Activated CD4-positive, alpha-beta T cell treated with anti-CD3 and anti-CD28 coated beads, Interleukin-2, amount 10 ng/mL, durations not matched to agents 7 days and 5 days (primary cell): Measurements from ENCODE around the gene MALT1. TPM values are rescaled to one million over a fixed set of nuclear protein-coding genes. Genes with fewer than 3 reads are reported as not detected.
"Not testable (repeated sequence)": the region's sequence is repeated elsewhere in the genome, so short reads cannot be mapped to it uniquely, and the experiment has no call there.

Source experiments
- CTCF ChIA-PET: fragments of 350-600 bp; sonication (Branson Sonifier 250); formaldehyde crosslinking; loops from one replicate; lab custom pipeline; 2021; ENCODE audit warnings: antibody characterized with exemption; lab: Charles Lee
- POLR2A ChIA-PET: fragments of 350-600 bp; sonication (Branson Sonifier 250); formaldehyde crosslinking; loops from one replicate; lab custom pipeline; 2021; ENCODE audit warnings: antibody characterized with exemption; lab: Charles Lee
- DNase-seq: peaks from one replicate; pipeline ENCODE4 v3.0.0-alpha.2; 2020
- H3K27ac Mint-ChIP-seq: one replicate; pipeline ENCODE4 v1.8.0; 2021; ENCODE audit warnings: mild to moderate bottlenecking, moderate library complexity, mixed read lengths
- H3K27me3 Mint-ChIP-seq: one replicate; pipeline ENCODE4 v1.8.0; 2021; ENCODE audit warnings: mixed read lengths
- H3K36me3 Mint-ChIP-seq: one replicate; pipeline ENCODE4 v1.8.0; 2021; ENCODE audit warnings: low read depth, mixed read lengths
- H3K4me1 Mint-ChIP-seq: one replicate; pipeline ENCODE4 v1.8.0; 2021; ENCODE audit warnings: mixed read lengths
- H3K4me3 Mint-ChIP-seq: one replicate; pipeline ENCODE4 v1.8.0; 2021; ENCODE audit warnings: mild to moderate bottlenecking, moderate library complexity, mixed read lengths
- H3K9me3 Mint-ChIP-seq: one replicate; pipeline ENCODE4 v1.8.0; 2021; ENCODE audit warnings: mixed read lengths
- total RNA-seq, 2 experiments: library from RNA; stranded (reverse); gene quantifications; one replicate each; pipeline ENCODE4 v1.2.3, GENCODE V29; 2021

MALT1 gene
- total RNA-seq, 2 experiments from 2014 or later: 52.1 to 57.0 TPM

DNA sequence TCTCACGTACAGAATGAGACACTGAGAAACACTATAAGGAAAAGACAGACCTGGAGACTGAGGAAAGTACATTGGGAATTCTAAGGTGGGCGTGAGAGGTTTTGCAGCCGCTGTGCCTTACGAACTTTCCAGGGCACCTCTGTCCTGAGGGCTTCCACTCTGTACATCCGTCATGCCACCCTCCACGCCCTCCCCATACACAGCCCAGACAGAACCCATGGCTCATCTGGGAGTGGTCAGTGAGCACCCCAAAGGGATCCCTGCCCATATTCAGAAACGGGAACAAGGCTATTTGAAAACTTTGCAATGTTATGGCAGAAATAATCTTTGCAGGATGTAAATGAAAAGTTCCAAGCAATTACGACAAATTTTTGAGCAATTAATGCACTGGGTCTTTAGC, 98.1 kb downstream of the MALT1 start:
- CTCF ChIA-PET: interaction anchor here (0.7 to 1.7 kb wide), 5 partner anchors 8 to 301 kb away, joined by 3 to 7 read pairs (median 4); no protein-coding TSS in a partner anchor
- POLR2A ChIA-PET: no interaction called here

GRCh38 chr18:58770601-58771000, 99.3 kb downstream of the MALT1 start:
- no peak overlapping the region for H3K27ac Mint-ChIP-seq
- H3K4me3 Mint-ChIP-seq: no peak overlapping the region
- H3K36me3 Mint-ChIP-seq: no peaks in the 10 kb centered on the region
- DNase-seq: no peak
- H3K27me3 Mint-ChIP-seq: peaks cover 45% of the 10 kb centered on the region
- peaks cover 17% of the 10 kb centered on the region for H3K4me1 Mint-ChIP-seq
- POLR2A ChIA-PET: no interaction called here
- CTCF ChIA-PET: interaction anchor here (0.9 to 1.5 kb wide), 3 partner anchors 22 to 300 kb away, joined by 3 read pairs; no protein-coding TSS in a partner anchor
- H3K9me3 Mint-ChIP-seq: no peaks in the 10 kb centered on the region

More for the DNA sequence above, 98.1 kb downstream of the MALT1 start:
- Mint-ChIP-seq H3K27ac (no peak overlapping the region), H3K27me3 (peaks cover 55% of the 10 kb centered on the region), H3K36me3 (no peaks in the 10 kb centered on the region), H3K4me1 (peaks cover 21% of the 10 kb centered on the region), H3K4me3 (no peak overlapping the region), H3K9me3 (no peaks in the 10 kb centered on the region)
- no peak for DNase-seq

GRCh38 chr18:58772161-58772560, 100.9 kb downstream of the MALT1 start:
- H3K27ac Mint-ChIP-seq: no peak overlapping the region
- peaks cover 17% of the 10 kb centered on the region for H3K4me1 Mint-ChIP-seq
- no peaks in the 10 kb centered on the region for H3K36me3 Mint-ChIP-seq
- H3K27me3 Mint-ChIP-seq: peaks cover 33% of the 10 kb centered on the region
- ChIA-PET CTCF (interaction anchor here (1.5 kb wide), 1 partner anchor 9 kb away, joined by 3 read pairs; no protein-coding TSS in a partner anchor), POLR2A (no interaction called here)
- DNase-seq: no peak
- H3K9me3 Mint-ChIP-seq: no peaks in the 10 kb centered on the region
- no peak overlapping the region for H3K4me3 Mint-ChIP-seq

DNA sequence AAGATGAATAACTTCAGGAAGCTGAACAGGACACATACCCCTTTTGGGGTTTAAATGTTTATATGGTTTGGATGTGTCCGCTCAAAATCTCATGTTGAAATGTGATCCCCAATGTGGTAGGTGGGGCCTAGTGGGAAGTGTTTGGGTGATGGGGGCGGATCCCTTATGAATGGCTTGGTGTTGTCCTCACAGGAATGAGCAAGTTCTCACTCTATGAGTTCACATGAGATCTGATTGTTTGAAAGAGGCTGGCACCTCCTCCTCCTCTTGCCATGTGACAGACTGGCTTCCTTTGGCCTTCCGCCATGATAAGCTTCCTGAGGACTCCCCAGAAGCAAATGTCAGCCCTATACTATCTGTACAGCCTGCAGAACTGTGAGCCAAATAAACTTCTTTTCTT, 104.8 kb downstream of the MALT1 start:
- DNase-seq: no peak
- ChIA-PET CTCF (no interaction called here), POLR2A (interaction anchor here (0.6 kb wide), 1 partner anchor 455 kb away, joined by 3 read pairs; no protein-coding TSS in a partner anchor)
- Mint-ChIP-seq H3K4me3 (no peak overlapping the region), H3K27me3 (peaks cover 14% of the 10 kb centered on the region), H3K4me1 (peaks cover 5% of the 10 kb centered on the region), H3K27ac (no peak overlapping the region), H3K9me3 (no peaks in the 10 kb centered on the region), H3K36me3 (no peaks in the 10 kb centered on the region)

GRCh38 chr18:58776541-58776940, 105.3 kb downstream of the MALT1 start:
- H3K9me3 Mint-ChIP-seq, H3K4me1 Mint-ChIP-seq, DNase-seq, H3K4me3 Mint-ChIP-seq, H3K36me3 Mint-ChIP-seq, H3K27ac Mint-ChIP-seq: not testable (repeated sequence)
- ChIA-PET POLR2A (interaction anchor here (0.6 kb wide), 1 partner anchor 455 kb away, joined by 3 read pairs; no protein-coding TSS in a partner anchor), CTCF (interaction anchor here (1.1 to 1.9 kb wide), 3 partner anchors 8 to 27 kb away, joined by 3 to 7 read pairs (median 4); no protein-coding TSS in a partner anchor)
- H3K27me3 Mint-ChIP-seq: peaks cover 14% of the 10 kb centered on the region

DNA sequence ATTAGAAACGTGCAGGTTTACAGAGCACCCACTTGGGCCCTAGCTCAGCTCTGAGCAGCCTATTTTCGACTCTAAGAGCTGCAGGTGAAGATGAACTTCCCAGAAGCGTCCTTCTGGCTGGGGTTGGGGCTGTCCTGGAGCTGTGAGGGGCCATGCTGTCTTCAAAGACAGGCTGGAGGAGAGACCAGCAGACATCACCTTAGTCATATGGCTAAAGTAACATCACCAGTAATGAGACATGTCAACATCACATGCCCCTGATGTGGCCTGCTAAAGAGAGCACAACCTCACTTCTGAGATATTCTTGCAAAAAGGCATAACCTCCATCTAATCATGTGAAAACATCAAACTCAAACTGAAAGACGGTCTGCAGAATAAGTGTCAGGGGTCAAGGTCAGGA, 106.2 kb downstream of the MALT1 start:
- H3K27ac Mint-ChIP-seq: no peak overlapping the region
- peaks cover 8% of the 10 kb centered on the region for H3K27me3 Mint-ChIP-seq
- no peaks in the 10 kb centered on the region for H3K36me3 Mint-ChIP-seq
- H3K4me1 Mint-ChIP-seq: peaks cover 5% of the 10 kb centered on the region
- H3K9me3 Mint-ChIP-seq: no peaks in the 10 kb centered on the region
- CTCF ChIA-PET: interaction anchor here (0.5 to 1.9 kb wide), 5 partner anchors 9 to 307 kb away, joined by 3 to 7 read pairs (median 3); no protein-coding TSS in a partner anchor
- DNase-seq: no peak
- H3K4me3 Mint-ChIP-seq: no peak overlapping the region
- POLR2A ChIA-PET: no interaction called here

GRCh38 chr18:58779529-58779928, 108.3 kb downstream of the MALT1 start:
- Mint-ChIP-seq H3K9me3 (no peaks in the 10 kb centered on the region), H3K4me3 (no peak overlapping the region), H3K4me1 (peaks cover 5% of the 10 kb centered on the region), H3K27me3 (peaks cover 2% of the 10 kb centered on the region), H3K36me3 (no peaks in the 10 kb centered on the region), H3K27ac (no peak overlapping the region)
- no peak for DNase-seq
- POLR2A ChIA-PET: no interaction called here
- CTCF ChIA-PET: no interaction called here

DNA sequence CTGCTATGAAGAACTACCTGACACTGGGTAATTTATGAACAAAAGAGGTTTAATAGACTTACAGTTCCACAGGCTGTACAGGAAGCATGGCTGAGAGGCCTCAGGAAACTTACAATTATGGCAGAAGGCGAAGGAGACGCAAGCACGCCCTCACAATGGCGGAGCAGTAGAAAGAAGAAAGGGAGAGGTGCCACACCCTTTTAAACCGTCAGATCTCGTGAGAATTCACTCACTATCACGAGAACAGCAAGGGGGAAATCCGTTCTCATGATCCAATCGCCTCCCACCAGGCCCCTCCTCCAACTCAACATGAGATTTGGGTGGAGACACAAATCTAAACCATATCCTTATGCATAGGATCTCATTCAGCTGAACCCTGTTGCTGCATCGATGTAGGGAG, 108.8 kb downstream of the MALT1 start:
- Mint-ChIP-seq H3K27ac (no peak overlapping the region), H3K36me3 (no peaks in the 10 kb centered on the region), H3K4me3 (no peak overlapping the region), H3K27me3 (peaks cover 2% of the 10 kb centered on the region), H3K9me3 (no peaks in the 10 kb centered on the region), H3K4me1 (peaks cover 5% of the 10 kb centered on the region)
- no peak for DNase-seq
- POLR2A ChIA-PET: no interaction called here
- CTCF ChIA-PET: no interaction called here

- H3K36me3 Mint-ChIP-seq: no peaks in the 10 kb centered on the region
- no peak overlapping the region for H3K4me3 Mint-ChIP-seq
- no peak overlapping the region for H3K27ac Mint-ChIP-seq
- H3K4me1 Mint-ChIP-seq: peaks cover 5% of the 10 kb centered on the region
- peak; percentile 77 for DNase-seq
- POLR2A ChIA-PET: no interaction called here
- CTCF ChIA-PET: interaction anchor here (1.4 kb wide), 1 partner anchor 12 kb away, joined by 5 read pairs; no protein-coding TSS in a partner anchor
- H3K9me3 Mint-ChIP-seq: no peaks in the 10 kb centered on the region
- peaks cover 2% of the 10 kb centered on the region for H3K27me3 Mint-ChIP-seq
Observed at GRCh38 chr18:58781627-58782194, 110.4 kb downstream of the MALT1 start.

DNA sequence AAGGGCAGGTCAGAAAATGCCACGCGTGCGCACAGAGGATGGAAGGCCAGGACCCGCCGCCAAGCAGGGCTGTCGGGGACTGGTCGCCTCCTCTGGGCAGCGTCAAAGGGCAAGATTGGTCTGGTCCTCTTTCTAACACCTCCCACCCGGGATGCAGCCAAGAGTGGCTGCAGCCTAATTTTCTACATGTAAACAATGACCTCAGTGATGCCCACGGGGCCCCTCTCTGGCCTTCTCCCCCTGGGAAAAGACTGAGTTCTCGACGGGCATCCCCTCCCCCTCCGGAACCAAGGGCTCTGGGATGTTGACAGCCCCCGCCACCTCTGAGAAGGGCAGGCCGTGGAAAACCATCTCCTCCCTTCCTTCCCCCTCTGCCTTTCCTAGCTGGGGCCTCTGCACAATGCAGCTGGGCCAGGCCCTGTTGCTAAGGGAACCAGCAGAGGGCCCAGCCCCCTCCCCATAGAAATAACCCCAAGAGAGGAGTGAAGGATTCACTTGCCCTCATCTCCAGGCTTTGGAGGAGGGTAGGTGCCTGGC, 113.4 kb downstream of the MALT1 start:
- Mint-ChIP-seq H3K4me3 (no peak overlapping the region), H3K36me3 (no peaks in the 10 kb centered on the region), H3K4me1 (peaks cover 5% of the 10 kb centered on the region), H3K27ac (no peak overlapping the region), H3K9me3 (no peaks in the 10 kb centered on the region), H3K27me3 (no peaks in the 10 kb centered on the region)
- CTCF ChIA-PET: no interaction called here
- DNase-seq: no peak
- POLR2A ChIA-PET: no interaction called here

DNA sequence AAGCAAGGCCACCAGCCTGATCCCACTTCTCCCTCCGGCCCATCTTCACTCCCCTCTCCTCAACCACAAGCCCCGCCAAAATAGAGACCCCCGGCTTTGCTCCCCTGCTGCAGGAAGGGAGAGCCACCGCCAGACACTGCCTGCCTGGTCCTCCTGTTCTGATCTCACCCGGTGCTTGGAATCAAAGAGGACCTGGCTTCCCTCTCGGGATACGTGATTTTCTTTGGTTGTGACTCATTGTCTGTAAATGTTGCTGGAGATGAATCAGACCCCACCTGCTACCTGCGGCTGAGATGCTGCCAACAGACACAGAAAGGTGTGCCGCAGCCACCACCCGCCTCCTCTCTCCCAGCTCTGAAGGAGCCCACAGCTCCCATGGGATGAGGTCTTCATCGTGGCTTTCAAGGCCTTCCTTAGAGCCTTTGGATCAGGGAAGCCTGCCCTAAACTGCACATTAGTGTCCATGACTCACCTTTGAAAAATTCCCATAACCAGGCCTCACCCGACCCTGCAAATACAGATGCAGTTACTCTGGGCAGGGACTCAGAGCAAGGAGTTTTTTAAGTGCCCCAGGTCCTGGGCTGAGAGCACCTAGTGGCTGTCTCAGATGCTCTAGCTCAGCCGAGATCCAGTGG, 114.0 kb downstream of the MALT1 start:
- ChIA-PET POLR2A (no interaction called here), CTCF (no interaction called here)
- Mint-ChIP-seq H3K27ac (no peak overlapping the region), H3K9me3 (no peaks in the 10 kb centered on the region), H3K4me1 (peaks cover under 1% of the 10 kb centered on the region), H3K36me3 (no peaks in the 10 kb centered on the region), H3K27me3 (no peaks in the 10 kb centered on the region), H3K4me3 (no peak overlapping the region)
- no peak for DNase-seq

DNA sequence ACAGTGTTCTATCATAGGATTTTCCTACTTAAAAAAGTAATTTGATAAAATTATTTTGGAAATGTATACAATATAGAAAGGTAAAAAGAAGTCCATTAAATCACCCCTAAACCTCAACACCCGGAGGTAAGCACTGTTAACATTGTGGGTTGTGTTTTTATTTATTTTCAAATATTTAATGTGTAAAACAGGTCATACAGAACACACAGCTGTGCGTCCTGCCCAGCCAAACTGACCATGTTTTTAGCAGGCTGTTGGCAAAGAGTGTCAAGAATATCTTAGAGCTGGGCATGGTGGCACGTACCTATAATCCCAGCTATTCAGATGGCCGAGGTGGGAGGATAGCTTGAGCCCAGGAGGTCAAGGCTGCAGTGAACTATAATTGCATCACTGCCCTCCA, 114.6 kb downstream of the MALT1 start:
- Mint-ChIP-seq H3K4me3 (no peak overlapping the region), H3K27ac (no peak overlapping the region), H3K36me3 (no peaks in the 10 kb centered on the region), H3K27me3 (no peaks in the 10 kb centered on the region), H3K4me1 (no peaks in the 10 kb centered on the region), H3K9me3 (no peaks in the 10 kb centered on the region)
- ChIA-PET POLR2A (no interaction called here), CTCF (no interaction called here)
- DNase-seq: no peak

DNA sequence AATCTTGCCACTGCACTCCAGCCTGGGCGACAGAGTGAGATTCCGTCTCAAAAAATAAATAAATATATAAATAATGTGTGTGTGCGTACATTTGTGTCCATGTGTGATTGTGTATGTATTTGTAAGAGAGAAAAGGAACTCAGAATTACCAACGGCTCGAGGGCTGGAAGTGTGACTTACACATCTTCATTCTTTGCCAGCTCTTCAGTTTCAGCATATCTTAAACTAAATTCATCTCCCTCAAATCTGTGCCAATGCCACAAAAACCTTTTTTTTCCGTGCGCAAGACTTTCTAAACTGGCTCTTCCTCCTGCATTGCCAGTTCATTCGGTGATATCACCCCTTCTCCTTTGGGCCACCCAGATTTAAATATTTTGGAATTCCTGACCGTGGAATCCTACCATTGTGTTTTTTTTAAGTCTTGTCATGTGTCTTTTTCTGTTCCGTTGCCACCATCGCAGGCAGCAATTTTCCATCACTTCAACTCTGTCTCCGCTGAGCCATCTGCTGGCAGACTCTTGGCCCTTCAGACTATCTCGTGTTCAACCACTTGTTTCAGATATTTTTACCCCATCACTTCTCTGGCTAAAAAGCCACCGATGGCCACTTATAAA, 116.4 kb downstream of the MALT1 start:
- Mint-ChIP-seq H3K4me1 (no peaks in the 10 kb centered on the region), H3K36me3 (no peaks in the 10 kb centered on the region), H3K27me3 (no peaks in the 10 kb centered on the region), H3K4me3 (no peak overlapping the region), H3K9me3 (no peaks in the 10 kb centered on the region), H3K27ac (no peak overlapping the region)
- no peak for DNase-seq
- ChIA-PET POLR2A (no interaction called here), CTCF (no interaction called here)
